Ovary (tissue), 9 donors: ENCODE data around the gene DCN. TPM values are rescaled to one million over a fixed set of nuclear protein-coding genes. Genes with fewer than 3 reads are reported as not detected.

Experiments
- DNase-seq, 5 donors: peaks; one replicate each; pipeline ENCODE4 v3.0.0-alpha.2; 2019 to 2020
- H3K27ac ChIP-seq, 2 donors: fragments of 200-600 bp; one replicate each; pipeline versions ENCODE4 v1.5.1 to v1.8.0; 2019 to 2022
- H3K27me3 ChIP-seq: fragments of 200-600 bp; one replicate; pipeline ENCODE4 v1.8.0; 2022
- H3K36me3 ChIP-seq: fragments of 200-600 bp; sonication (generic); one replicate; pipeline ENCODE4 v1.5.1; 2019
- H3K4me1 ChIP-seq: one replicate; pipeline ENCODE4 v1.8.1; 2013; ENCODE audit warnings: mild to moderate bottlenecking, moderate library complexity; ENCODE audit not compliant: insufficient read depth
- H3K4me3 ChIP-seq: fragments of 200-600 bp; sonication (generic); one replicate; pipeline ENCODE4 v1.5.1; 2017
- H3K9me3 ChIP-seq, 2 donors: fragments of 200-600 bp in 1 of 2; sonication (generic) in 1 of 2; one replicate each; pipeline versions ENCODE4 v1.5.1 to v1.8.1; 2013 to 2019; ENCODE audit warnings: mild to moderate bottlenecking in 1 of 2, moderate library complexity in 1 of 2
- EP300 ChIP-seq: sonication (generic); formaldehyde crosslinking; IDR thresholded peaks from one replicate; pipeline ENCODE4 v1.6.1; 2017; ENCODE audit warnings: antibody characterized with exemption
- POLR2A ChIP-seq: fragments of 450-650 bp; IDR thresholded peaks from one replicate; pipeline ENCODE4 v1.6.1; 2017; ENCODE audit warnings: antibody characterized with exemption, mild to moderate bottlenecking, moderate library complexity
- WGBS, 3 donors: extraction: QIAGEN DNeasy Blood & Tissue Kit in 1 of 3; methylation state at CpG; one replicate each; pipeline versions ENCODE4 v1.1.5 to v1.1.7; 2013 to 2017; 5-methylcytosine and 5-hydroxymethylcytosine counted together
- intact Hi-C, 4 donors: fragments of 100-400 bp; cut with DNase I; formaldehyde crosslinking; loops; one replicate each; pipeline versions ENCODE4 v1.11.0 to v1.15.1; 2022 to 2023
- polyA plus RNA-seq, 2 donors: library from polyadenylated mRNA; stranded (reverse); fragments of 200-250 nt in 1 of 2; fragments of 350-450 nt in 1 of 2; fragmentation: Illumina TruSeq in 1 of 2; extraction: RNeasy Lipid Tissue Mini Kit (QIAGEN cat#74804) in 1 of 2; gene quantifications; one replicate each; pipeline ENCODE4 v1.2.3, GENCODE V29; 2013 to 2014
- total RNA-seq, 7 donors: library from RNA; depleted of rRNA in 2 of 7; stranded (reverse); fragments of >200 nt in 2 of 7; fragmentation: NEBNext Ultra II Directional in 3 of 7; extraction: Animal tissue kit (Norgen Biotek cat#: 25700) in 3 of 7; gene quantifications; one replicate each; pipeline versions ENCODE4 v1.1.0 to v1.2.4, GENCODE V29; 2016 to 2023
- TF ChIP-seq, protein P1 (sequence below), 3 donors: fragments of 450-650 bp in 2 of 3; fragments of 200-600 bp in 1 of 3; IDR thresholded peaks; one replicate each; pipeline versions ENCODE4 v1.5.1 to v1.8.0; 2016 to 2022; ENCODE audit warnings: antibody characterized with exemption in 3 of 3, mild to moderate bottlenecking in 1 of 3
- donor health status: DM: no; HTN: no; CAD: no; lungs with moderate emphysema.
- donor health status: DM: no; HTN: no; CAD: no.
- donor health status: Bipolar disorder and iron deficiency.
- donor health status: DM: yes; HTN: yes; CAD: no.
- donor health status: DM: no; HTN: no; CAD: no.
- donor health status: DM: yes; HTN: yes; CAD: no.

DCN gene
- total and polyA plus RNA-seq, 9 donors = 1,911 to 5,778 (median 2,871) TPM

DNA sequence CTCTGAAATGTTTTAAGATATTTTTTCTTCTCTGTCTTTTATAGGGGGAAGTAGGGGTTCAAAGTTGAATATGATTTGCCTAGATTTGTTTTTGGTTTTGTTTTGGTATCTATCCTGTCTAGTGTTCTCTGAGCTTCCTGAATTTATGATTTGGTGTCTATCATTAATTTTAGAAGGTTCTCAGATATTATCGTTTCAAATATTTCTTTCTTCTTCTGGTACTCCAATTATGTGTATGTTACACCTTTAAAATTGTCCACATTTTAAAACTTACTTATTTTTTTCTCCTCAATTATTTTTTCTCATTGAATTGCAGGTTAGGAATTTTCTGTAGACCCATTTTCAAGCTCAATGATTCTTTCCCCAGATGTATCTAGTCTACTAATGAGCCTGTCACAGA is 13.8 kb upstream of the DCN start:
- H3K27me3 ChIP-seq = no peaks in the 10 kb centered on the region
- 96 to 97% (median 97%) methylated on average over 1 of the region's 1 CpG for WGBS, 3 donors
- no peaks in the 10 kb centered on the region for H3K9me3 ChIP-seq
- no peak for DNase-seq
- no peak for TF ChIP-seq POLR2A
- TF ChIP-seq EP300 = no peak
- TF ChIP-seq, protein P1, sequence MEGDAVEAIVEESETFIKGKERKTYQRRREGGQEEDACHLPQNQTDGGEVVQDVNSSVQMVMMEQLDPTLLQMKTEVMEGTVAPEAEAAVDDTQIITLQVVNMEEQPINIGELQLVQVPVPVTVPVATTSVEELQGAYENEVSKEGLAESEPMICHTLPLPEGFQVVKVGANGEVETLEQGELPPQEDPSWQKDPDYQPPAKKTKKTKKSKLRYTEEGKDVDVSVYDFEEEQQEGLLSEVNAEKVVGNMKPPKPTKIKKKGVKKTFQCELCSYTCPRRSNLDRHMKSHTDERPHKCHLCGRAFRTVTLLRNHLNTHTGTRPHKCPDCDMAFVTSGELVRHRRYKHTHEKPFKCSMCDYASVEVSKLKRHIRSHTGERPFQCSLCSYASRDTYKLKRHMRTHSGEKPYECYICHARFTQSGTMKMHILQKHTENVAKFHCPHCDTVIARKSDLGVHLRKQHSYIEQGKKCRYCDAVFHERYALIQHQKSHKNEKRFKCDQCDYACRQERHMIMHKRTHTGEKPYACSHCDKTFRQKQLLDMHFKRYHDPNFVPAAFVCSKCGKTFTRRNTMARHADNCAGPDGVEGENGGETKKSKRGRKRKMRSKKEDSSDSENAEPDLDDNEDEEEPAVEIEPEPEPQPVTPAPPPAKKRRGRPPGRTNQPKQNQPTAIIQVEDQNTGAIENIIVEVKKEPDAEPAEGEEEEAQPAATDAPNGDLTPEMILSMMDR (IDR thresholded peaks at IDR 0.05) = no peak
- intact Hi-C loops = no loop called here
- H3K4me1 ChIP-seq = peaks cover 2% of the 10 kb centered on the region
- H3K36me3 ChIP-seq = no peaks in the 10 kb centered on the region
- no peak overlapping the region for H3K4me3 ChIP-seq
- H3K27ac ChIP-seq = no peak overlapping the region

DNA sequence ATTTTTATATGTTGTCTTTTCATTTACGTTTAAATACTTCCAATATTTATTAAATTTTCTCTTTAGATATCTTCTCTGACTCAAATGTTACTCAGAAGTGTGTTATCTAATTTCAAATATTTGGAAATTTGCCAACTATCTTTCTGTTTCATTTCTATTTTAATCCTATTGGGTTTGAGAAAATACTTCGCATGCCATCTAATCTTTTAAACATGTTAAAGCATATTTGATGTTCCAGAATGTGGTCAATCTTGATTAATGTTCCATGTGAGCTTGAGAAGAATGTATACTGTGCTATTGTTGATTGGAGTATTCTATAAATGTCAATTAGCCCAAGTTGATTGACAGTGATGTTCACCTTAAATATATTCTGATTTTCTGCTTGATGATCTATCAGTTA is 11.9 kb upstream of the DCN start:
- no peak for DNase-seq
- TF ChIP-seq POLR2A (no peak), EP300 (no peak)
- TF ChIP-seq, protein P1 (IDR thresholded peaks at IDR 0.05) = no peak
- Histone ChIP-seq H3K4me3 (no peak overlapping the region), H3K27ac (no peak overlapping the region), H3K9me3 (no peaks in the 10 kb centered on the region), H3K36me3 (no peaks in the 10 kb centered on the region), H3K4me1 (peaks cover 2% of the 10 kb centered on the region), H3K27me3 (no peaks in the 10 kb centered on the region)
- intact Hi-C loops = no loop called here
- 68 to 77% (median 69%) methylated on average over 2 of the region's 2 CpGs for WGBS, 3 donors

DNA sequence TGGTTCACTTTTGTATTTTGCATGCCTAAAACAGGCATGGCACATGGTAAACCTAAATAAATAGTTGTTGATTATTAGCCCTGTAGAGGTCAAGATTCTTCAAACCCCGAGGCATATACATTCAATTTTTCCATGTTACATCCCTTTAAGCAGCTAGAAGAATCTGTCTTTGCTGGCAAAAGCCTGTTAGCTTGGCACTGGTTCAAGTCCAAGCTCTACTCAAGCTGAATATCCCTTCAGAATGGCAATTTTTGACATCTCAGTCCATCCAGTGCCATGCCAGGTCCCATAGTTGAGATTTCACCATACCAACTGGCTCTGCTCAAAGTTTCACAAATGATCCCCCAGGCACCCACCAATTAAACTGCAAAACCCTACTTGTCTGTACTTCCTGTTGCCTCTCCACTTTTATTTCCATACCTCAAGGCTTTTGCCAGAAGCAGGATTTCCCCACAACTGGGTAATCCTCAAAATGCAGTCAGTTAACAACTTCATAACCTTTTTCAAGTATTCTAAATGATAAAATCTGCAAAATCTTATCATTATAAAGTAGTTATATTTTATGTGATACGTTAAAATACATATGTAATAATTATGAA is 9.0 kb upstream of the DCN start:
- Histone ChIP-seq H3K27ac (no peak overlapping the region), H3K36me3 (no peaks in the 10 kb centered on the region), H3K27me3 (no peaks in the 10 kb centered on the region), H3K9me3 (no peaks in the 10 kb centered on the region), H3K4me1 (peaks cover 2% of the 10 kb centered on the region), H3K4me3 (no peak overlapping the region)
- DNase-seq = peak in 1 of 5 donors; percentile 32
- TF ChIP-seq, protein P1 (IDR thresholded peaks at IDR 0.05) = no peak
- TF ChIP-seq POLR2A (no peak), EP300 (no peak)
- WGBS, 3 donors = 76 to 79% (median 78%) methylated on average over 2 of the region's 2 CpGs
- intact Hi-C loops = no loop called here

DNA sequence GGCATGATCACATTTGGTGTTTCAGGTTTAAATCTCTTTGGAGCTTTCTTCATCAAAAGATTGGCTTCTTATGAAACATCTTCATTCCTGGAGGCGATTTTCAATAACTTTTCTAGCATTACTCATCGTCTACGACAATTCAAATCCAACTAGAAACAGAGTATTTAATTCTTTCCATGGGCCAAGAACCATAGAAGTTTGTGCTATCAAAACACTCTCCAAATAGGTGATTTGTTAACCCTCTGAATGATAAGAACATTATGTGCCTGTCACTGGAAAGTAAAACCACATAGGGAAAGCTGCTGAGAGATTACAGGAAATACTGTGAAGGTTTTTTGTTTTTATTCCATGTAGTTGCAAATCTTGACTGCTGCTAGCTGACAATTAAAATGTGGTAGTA is 6.9 kb upstream of the DCN start:
- 17 to 40% (median 24%) methylated on average over 3 of the region's 3 CpGs for WGBS, 3 donors
- H3K4me1 ChIP-seq = peaks cover 4% of the 10 kb centered on the region
- H3K27me3 ChIP-seq = no peaks in the 10 kb centered on the region
- H3K27ac ChIP-seq = peak overlapping the region in 1 of 2 donors; percentile 61
- intact Hi-C loops = loop anchor here in 1 of 4 donors (10.0 kb wide), 1 partner anchor 55 kb away; no protein-coding TSS in a partner anchor
- H3K36me3 ChIP-seq = no peaks in the 10 kb centered on the region
- no peaks in the 10 kb centered on the region for H3K9me3 ChIP-seq
- no peak for DNase-seq
- H3K4me3 ChIP-seq = no peak overlapping the region
- TF ChIP-seq POLR2A = no peak
- TF ChIP-seq EP300 = no peak
- TF ChIP-seq, protein P1 (IDR thresholded peaks at IDR 0.05) = no peak
